ENCODE results near the gene SEC61A2.

GRCh38 chr10:12088919-12089318, 40.6 kb upstream of the SEC61A2 start:
- no peak for TF ChIP-seq POLR2A (IDR thresholded peaks at IDR 0.05)
- TF ChIP-seq, protein P1, sequence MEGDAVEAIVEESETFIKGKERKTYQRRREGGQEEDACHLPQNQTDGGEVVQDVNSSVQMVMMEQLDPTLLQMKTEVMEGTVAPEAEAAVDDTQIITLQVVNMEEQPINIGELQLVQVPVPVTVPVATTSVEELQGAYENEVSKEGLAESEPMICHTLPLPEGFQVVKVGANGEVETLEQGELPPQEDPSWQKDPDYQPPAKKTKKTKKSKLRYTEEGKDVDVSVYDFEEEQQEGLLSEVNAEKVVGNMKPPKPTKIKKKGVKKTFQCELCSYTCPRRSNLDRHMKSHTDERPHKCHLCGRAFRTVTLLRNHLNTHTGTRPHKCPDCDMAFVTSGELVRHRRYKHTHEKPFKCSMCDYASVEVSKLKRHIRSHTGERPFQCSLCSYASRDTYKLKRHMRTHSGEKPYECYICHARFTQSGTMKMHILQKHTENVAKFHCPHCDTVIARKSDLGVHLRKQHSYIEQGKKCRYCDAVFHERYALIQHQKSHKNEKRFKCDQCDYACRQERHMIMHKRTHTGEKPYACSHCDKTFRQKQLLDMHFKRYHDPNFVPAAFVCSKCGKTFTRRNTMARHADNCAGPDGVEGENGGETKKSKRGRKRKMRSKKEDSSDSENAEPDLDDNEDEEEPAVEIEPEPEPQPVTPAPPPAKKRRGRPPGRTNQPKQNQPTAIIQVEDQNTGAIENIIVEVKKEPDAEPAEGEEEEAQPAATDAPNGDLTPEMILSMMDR (IDR thresholded peaks at IDR 0.05), result no peak

All from body of pancreas (tissue), 4 donors.